Astrocyte of the cerebellum (primary cell): ENCODE measurements around the gene GPR68.

Experiments used
- DNase-seq: peaks from one replicate; pipeline ENCODE4 v3.0.0-alpha.2; 2011; ENCODE audit warnings: low read depth
- H3K4me3 ChIP-seq: 2 replicates; pipeline ENCODE4 v1.5.1; 2011; ENCODE audit warnings: mild to moderate bottlenecking, low read depth, low read length, moderate library complexity
- in situ Hi-C: cut with HindIII; loops from 2 replicates; pipeline ENCODE4 v1.10.0; 2017; ENCODE audit warnings: low sequenced_read_pairs
- TF ChIP-seq, protein P1 (sequence below): IDR thresholded peaks from 2 replicates; pipeline ENCODE4 v1.5.1; 2012; ENCODE audit warnings: low read length, low read depth, moderate library complexity, mild to moderate bottlenecking; ENCODE audit errors: missing control alignments

The GPR68 gene

DNA sequence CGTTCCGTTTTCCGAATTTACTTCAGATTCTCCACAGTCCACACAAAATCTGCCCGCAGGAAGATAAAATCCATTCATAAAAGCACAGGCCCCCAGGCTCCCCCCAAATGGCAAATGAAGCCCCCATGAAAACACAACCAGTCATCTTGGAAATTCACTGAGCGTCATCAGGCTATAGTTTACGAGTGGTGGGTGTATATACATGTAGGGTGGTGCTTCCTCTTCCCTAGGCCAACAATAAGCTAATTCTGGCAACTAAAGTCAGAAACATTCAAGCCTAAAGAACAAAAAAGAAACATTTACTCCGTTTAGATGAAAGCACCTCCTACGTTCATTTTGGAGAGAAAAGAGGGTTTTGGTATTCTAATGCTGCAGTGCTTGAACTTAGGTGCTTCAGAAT, 5.8 kb downstream of the GPR68 start:
- DNase-seq = no peak
- TF ChIP-seq, protein P1, sequence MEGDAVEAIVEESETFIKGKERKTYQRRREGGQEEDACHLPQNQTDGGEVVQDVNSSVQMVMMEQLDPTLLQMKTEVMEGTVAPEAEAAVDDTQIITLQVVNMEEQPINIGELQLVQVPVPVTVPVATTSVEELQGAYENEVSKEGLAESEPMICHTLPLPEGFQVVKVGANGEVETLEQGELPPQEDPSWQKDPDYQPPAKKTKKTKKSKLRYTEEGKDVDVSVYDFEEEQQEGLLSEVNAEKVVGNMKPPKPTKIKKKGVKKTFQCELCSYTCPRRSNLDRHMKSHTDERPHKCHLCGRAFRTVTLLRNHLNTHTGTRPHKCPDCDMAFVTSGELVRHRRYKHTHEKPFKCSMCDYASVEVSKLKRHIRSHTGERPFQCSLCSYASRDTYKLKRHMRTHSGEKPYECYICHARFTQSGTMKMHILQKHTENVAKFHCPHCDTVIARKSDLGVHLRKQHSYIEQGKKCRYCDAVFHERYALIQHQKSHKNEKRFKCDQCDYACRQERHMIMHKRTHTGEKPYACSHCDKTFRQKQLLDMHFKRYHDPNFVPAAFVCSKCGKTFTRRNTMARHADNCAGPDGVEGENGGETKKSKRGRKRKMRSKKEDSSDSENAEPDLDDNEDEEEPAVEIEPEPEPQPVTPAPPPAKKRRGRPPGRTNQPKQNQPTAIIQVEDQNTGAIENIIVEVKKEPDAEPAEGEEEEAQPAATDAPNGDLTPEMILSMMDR = no peak
- in situ Hi-C loops = no loop called here
- no peak overlapping the region for H3K4me3 ChIP-seq

DNA sequence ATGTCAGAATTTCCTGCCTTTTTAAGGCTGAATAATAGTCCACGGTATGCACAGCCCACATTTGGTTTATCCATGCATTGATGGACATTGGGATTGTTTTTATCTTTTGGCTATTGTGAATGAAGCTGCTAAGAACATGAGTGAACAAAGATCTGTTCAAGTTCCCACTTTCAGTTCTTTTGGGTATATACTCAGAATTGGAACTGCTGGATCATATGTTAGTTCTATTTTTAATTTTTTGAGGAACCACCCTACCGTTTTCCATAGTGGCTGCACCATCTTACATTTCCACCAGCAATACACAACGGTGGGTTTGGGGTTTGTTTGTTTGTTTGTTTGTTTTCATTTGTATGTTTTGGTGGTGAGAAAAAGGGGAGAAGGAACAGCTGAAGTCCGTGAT, 6.4 kb downstream of the GPR68 start:
- DNase-seq = no peak
- TF ChIP-seq, protein P1 = no peak
- no peak overlapping the region for H3K4me3 ChIP-seq
- in situ Hi-C loops = no loop called here

DNA sequence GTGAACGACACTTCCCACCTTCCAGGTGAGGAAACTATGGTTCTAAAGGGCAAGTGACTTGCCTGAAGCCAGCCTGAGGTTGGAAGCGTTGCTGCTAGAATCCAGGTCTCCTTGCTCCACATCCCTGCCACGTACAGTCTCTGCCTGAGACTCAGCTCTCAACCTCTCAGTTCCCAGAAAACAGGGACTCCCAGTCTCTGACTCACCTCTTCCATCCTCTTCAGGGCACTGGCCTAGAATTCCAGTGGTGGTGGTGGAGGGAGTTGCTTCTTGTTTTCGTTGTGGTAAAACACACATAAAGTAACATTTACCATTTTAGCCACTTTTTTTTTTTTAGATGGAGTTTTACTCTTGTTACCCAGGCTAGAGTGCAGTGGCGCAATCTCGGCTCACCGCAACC, 7.3 kb downstream of the GPR68 start:
- in situ Hi-C loops = no loop called here
- DNase-seq = no peak
- TF ChIP-seq, protein P1 = no peak
- H3K4me3 ChIP-seq = no peak overlapping the region

DNA sequence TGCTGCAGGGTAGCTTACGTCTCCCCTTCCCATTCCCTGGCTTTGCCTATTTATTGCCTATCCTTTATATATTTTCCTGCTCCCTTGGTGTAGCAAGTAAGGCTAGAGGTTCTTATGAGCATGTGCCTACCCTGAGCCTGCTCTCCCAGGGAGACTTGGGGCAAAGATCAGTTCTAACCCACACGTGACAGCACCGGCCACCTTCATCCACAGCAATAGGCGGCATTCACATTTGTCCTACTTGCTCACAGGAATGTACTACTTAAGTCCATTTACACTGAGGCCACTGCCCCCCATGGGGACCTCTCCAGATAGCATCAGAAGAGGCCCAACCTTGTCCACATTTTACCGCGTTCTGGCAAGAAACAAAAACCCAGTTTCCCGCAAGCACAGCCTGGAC, 8.7 kb downstream of the GPR68 start:
- no peak for DNase-seq
- in situ Hi-C loops = no loop called here
- no peak overlapping the region for H3K4me3 ChIP-seq
- TF ChIP-seq, protein P1 = no peak

DNA sequence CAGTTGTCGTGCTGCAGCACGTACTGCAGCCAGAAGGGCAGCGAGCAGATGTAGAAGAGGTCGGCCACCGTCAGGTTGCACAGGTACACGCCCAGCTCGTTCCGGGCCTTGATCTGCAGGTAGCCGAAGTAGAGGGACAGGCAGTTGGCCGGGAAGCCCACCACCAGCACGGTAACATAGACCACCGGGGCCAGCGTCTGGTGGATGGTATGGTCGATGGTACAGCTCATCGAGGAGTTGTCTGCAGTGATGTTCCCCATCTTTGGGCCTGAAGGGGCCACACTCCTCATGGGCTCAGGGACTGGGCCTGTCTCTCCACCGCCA, 9.8 kb downstream of the GPR68 start:
- DNase-seq = no peak
- TF ChIP-seq, protein P1 = no peak
- in situ Hi-C loops = no loop called here
- no peak overlapping the region for H3K4me3 ChIP-seq

DNA sequence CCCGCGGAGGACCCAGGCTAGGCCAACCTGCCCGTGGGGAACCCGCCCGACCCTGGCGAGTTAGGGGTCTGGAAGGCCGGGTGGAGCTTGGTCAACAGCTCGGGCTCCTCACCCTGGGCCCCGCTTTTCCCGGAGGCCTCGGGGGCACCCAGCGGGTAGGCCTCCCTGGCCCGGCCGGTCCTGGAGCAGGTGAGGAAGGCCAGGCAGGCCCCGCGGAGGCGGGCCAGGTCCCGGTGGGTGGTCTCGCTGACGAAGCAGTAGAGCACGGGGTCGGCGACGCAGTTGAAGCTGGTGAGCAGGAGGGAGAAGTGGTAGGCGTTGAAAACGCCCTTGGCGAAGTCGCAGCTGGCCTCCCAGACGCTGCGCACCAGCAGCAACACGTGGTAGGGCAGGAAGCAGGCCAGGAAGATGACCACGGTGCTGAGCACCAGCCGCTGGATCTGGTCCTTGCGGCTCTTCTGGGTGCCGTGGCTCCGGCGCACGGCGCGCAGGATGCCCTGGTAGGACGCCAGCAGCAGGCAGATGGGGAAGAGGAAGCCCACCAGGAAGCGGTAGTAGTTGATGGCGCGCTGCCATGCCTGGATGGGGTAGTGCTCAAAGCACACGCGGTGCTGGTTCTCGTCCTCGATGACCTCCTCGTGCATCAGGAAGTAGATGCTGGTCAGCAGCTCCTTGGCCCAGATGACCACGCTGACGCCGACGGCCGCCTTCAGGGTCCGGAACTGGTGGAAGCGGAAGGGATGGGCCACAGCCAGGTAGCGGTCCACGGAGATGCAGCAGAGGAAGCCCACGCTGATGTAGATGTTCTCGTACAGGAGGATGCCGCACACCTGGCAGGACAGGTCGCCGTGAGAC, 10.3 kb downstream of the GPR68 start:
- in situ Hi-C loops = no loop called here
- H3K4me3 ChIP-seq = no peak overlapping the region
- DNase-seq = no peak
- TF ChIP-seq, protein P1 = no peak

DNA sequence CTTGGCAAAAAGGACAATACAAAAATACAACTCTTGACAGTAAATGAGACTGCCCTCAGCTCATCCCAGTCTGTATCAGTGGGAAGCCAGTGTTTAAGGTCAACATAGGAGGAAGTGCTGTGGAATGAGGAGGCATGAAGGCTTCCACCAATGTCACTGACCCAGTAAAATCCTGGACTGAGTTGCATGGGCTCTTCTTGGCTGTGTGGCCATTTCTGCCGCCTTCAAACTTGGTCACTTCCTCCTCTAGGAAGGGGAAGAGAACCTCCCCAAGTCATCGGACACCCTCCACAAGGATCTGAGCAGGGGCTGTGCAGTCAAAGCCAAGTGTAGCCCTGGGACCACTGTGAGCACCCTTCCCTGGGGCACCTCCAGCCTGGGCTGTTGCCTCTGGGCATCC, 11.9 kb downstream of the GPR68 start:
- H3K4me3 ChIP-seq = no peak overlapping the region
- in situ Hi-C loops = no loop called here
- TF ChIP-seq, protein P1 = no peak
- no peak for DNase-seq
